Measurements from ENCODE around the gene PDX1.

Gene PDX1

GRCh38 chr13:27952876-27953675 lies 33.3 kb downstream of the PDX1 start:
- Mint-ChIP-seq H3K4me3 (peak overlapping the region; percentile 80), H3K27ac (no peak overlapping the region), H3K4me1 (peaks cover 33% of the 10 kb centered on the region), H3K27me3 (ENCODE audit: low read depth, poor library complexity) (peaks cover 38% of the 10 kb centered on the region), H3K9me3 (peaks cover 11% of the 10 kb centered on the region), H3K36me3 (ENCODE audit: low read depth) (no peaks in the 10 kb centered on the region)
- TF ChIP-seq CTCF (IDR thresholded peaks at IDR 0.05): no peak
- DNase-seq: peak; percentile 31

- Mint-ChIP-seq H3K9me3 (peaks cover 8% of the 10 kb centered on the region), H3K4me1 (peaks cover 33% of the 10 kb centered on the region), H3K36me3 (ENCODE audit: low read depth) (no peaks in the 10 kb centered on the region), H3K27me3 (ENCODE audit: low read depth, poor library complexity) (peaks cover 33% of the 10 kb centered on the region), H3K27ac (peak overlapping the region; percentile 95), H3K4me3 (peak overlapping the region; percentile 90)
- peak; percentile 90 for TF ChIP-seq CTCF (IDR thresholded peaks at IDR 0.05)
- peak; percentile 95 for DNase-seq
Observed at GRCh38 chr13:27953676-27954405, 34.0 kb downstream of the PDX1 start.

- Mint-ChIP-seq H3K27ac (no peak overlapping the region), H3K9me3 (peaks cover 8% of the 10 kb centered on the region), H3K36me3 (ENCODE audit: low read depth) (no peaks in the 10 kb centered on the region), H3K4me1 (peaks cover 34% of the 10 kb centered on the region), H3K4me3 (peak overlapping the region; percentile 90), H3K27me3 (ENCODE audit: low read depth, poor library complexity) (peaks cover 33% of the 10 kb centered on the region)
- no peak for TF ChIP-seq CTCF (IDR thresholded peaks at IDR 0.05)
- DNase-seq: peak; percentile 72
Observed at GRCh38 chr13:27954406-27954851, 34.6 kb downstream of the PDX1 start.

- Mint-ChIP-seq H3K9me3 (peaks cover 4% of the 10 kb centered on the region), H3K4me3 (peak overlapping the region; percentile 90), H3K27me3 (ENCODE audit: low read depth, poor library complexity) (peaks cover 35% of the 10 kb centered on the region), H3K27ac (no peak overlapping the region), H3K36me3 (ENCODE audit: low read depth) (no peaks in the 10 kb centered on the region), H3K4me1 (peaks cover 41% of the 10 kb centered on the region)
- DNase-seq: no peak
- no peak for TF ChIP-seq CTCF (IDR thresholded peaks at IDR 0.05)
Observed at GRCh38 chr13:27955014-27955591, 35.3 kb downstream of the PDX1 start.

GRCh38 chr13:27956576-27957300 lies 36.9 kb downstream of the PDX1 start:
- DNase-seq: no peak
- no peaks in the 10 kb centered on the region for H3K9me3 Mint-ChIP-seq
- H3K4me1 Mint-ChIP-seq: peaks cover 50% of the 10 kb centered on the region
- H3K36me3 Mint-ChIP-seq (ENCODE audit: low read depth): no peaks in the 10 kb centered on the region
- H3K4me3 Mint-ChIP-seq: no peak overlapping the region
- H3K27ac Mint-ChIP-seq: no peak overlapping the region
- TF ChIP-seq CTCF (IDR thresholded peaks at IDR 0.05): no peak
- peaks cover 25% of the 10 kb centered on the region for H3K27me3 Mint-ChIP-seq (ENCODE audit: low read depth, poor library complexity)

Data from nephron progenitor cell (in vitro differentiated cells).